GM12873 (cell line): ENCODE results near the gene MAEA.

Experiments
- CTCF ChIP-seq: IDR thresholded peaks from 2 replicates; pipeline ENCODE4 v1.5.1; 2012; ENCODE audit warnings: low read depth, mild to moderate bottlenecking, moderate library complexity, low read length, control low read depth; ENCODE audit not compliant: insufficient read depth; ENCODE audit errors: missing control alignments

MAEA gene

GRCh38 chr4:1323635-1324442, 34.1 kb downstream of the MAEA start:
- TF ChIP-seq CTCF = no peak

- no peak for TF ChIP-seq CTCF
Observed at GRCh38 chr4:1325176-1325480, 35.4 kb downstream of the MAEA start.

- TF ChIP-seq CTCF = no peak
Observed at GRCh38 chr4:1325681-1326635, 36.3 kb downstream of the MAEA start.

GRCh38 chr4:1326751-1327525, 37.2 kb downstream of the MAEA start:
- no peak for TF ChIP-seq CTCF

- no peak for TF ChIP-seq CTCF
Observed at GRCh38 chr4:1327526-1328266, 38.0 kb downstream of the MAEA start.

- no peak for TF ChIP-seq CTCF
Observed at GRCh38 chr4:1328267-1329155, 38.8 kb downstream of the MAEA start.
